ENCODE measurements around the gene RAB11A.
A peak's percentile ranks its signal among the peaks of the same experiment; 100 is the strongest.
"Not testable (repeated sequence)": the region's sequence is repeated elsewhere in the genome, so short reads cannot be mapped to it uniquely, and the experiment has no call there.

RAB11A gene

DNA sequence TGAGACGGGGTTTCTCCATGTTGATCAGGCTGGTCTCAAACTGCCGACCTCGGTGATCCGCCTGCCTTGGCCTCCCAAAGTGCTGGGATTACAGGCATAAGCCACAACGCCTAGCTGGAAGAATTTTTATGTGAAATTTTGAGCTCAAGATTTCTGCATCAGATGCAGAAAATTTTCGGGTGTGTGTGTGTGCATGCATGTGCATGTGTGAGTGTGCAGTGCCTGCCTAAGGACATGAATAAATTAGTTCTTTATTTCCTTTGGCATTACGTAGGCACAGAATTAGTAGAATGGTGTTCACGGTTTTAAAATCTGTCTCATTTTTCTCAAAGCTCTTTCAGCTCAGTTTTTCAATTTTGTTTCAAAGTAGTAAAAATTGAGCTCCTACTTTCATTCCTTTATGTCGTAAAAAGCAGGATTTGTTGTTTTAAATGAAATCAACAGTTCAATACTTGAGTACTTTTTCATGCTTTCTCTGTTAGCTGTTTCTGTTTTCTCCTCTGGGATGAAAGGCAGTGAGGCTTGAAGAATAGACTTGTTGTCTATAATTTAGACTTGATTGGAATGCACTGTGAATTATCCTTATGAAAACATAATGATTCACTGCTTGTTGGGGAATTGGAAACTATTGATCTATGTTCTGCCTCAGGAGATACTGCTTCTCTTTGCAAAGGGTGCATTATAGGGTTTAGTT lies 23.3 kb upstream of the RAB11A start:
- no peak for DNase-seq (ENCODE audit: low spot score)

DNA sequence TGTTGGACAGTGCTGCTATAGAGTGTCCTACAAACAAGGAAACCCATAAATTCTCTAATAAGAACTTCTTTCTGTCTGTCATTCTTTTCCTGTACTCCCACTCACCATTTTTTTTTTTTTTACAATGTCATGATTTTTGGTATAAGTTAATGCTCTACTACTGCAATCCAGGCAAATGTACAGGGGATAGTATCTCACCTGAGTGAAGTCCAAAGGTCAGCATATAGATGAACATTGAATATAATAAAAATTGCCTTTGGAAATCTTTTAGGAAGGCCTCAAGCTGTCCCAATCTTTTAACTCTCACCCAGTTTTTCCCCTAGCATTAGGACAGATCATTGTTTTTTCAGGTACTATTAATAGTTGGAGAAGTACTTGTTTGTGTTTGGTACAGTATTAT lies 21.3 kb upstream of the RAB11A start:
- no peak for DNase-seq (ENCODE audit: low spot score)

DNA sequence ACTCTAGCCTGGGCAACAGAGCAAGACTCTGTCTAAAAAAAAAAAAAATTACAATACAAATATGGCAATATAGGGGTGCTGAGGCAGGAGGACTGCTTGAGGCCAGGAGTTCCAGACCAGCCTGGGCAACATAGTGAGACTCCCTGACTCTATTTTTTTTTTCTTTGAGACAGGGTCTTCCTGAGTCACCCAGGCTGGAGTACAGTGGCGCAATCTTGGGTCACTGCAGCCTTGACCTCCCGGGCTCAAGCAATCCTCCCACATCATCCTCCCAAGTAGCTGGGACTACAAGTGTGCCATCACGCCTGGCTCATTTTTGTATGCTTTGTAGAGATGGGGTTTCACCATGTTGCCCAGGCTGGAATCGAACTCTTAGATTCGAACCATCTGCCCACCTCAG lies 17.3 kb upstream of the RAB11A start:
- DNase-seq (ENCODE audit: low spot score): no peak

DNA sequence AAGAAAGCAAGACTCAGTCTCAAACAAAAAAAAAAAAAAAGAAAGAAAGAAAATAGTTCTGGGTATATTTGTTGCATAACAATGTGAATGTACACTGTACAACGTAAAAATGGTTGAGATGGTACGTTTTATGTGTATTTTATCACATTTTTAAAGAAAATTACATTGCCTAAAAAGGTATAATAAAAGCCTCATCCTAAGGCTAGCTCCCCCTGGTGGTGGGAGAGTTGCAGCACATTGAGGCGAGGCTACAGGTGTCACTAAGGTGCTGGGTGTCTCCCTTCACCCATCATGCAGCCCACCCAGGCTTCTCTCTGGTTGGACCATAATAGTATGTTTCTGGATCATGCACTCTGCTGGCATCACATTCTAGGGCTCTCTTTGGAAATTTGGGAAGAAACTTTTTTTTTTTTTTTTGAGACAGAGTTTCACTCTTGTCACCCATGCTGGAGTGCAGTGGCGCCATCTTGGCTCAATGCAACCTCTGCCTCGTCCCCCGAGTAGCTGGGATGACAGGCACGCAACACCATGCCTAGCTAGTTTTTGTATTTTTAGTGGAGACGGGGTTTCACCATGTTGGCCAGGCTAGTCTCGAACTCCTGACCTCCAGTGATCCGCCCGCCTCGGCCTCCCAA lies 12.4 kb upstream of the RAB11A start:
- DNase-seq (ENCODE audit: low spot score): peak; percentile 45

DNA sequence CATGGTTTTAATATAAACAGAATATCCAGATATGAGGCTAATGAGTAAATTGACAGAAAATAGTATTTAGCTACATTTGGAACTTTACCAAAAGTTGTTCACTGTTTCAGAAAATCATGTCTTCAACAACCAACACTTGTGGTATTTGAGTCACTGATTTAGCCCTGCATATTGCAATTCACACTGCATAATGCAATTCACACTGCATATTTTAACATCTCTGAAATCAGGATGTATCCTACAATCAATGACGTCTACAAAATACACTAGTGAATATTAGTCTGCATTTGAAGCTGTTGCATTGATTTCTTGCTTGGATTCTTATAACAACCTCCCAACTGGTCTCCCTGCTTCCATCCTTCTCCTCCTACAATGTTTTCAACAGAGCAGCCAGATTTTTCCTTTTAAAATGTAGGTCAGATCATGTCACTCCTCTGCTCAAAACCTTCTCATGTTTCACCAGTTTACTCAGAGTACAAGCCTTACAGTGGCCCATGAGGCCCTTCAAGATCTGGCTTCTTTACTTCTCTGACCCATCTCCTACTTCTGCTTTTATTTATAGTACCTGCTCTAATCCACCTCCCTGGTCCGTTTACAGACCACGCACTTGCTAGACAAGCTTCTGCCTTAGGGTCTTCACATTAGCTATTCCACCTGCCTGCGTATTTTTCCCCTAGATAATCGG lies 11.4 kb upstream of the RAB11A start:
- DNase-seq (ENCODE audit: low spot score): no peak

DNA sequence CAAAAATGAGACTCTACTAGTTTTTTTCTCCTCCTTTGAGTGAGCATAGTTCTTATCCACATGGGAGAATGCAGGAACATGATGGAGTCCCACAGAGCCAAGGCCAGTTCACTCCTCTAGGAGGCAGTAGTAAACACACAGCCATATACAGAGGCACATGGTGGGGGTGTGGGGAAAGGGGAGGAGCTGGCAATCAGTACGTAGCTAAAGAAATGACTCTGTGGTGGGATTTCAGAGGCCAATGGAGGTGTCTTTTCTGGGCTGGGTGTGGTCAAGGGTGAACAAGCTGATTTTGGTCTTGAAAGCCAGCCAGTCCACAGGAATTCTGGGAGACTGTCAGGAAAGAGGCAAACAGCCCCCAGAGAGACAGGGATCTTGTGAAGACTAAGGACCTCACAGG lies 6.6 kb upstream of the RAB11A start:
- DNase-seq (ENCODE audit: low spot score): no peak

DNA sequence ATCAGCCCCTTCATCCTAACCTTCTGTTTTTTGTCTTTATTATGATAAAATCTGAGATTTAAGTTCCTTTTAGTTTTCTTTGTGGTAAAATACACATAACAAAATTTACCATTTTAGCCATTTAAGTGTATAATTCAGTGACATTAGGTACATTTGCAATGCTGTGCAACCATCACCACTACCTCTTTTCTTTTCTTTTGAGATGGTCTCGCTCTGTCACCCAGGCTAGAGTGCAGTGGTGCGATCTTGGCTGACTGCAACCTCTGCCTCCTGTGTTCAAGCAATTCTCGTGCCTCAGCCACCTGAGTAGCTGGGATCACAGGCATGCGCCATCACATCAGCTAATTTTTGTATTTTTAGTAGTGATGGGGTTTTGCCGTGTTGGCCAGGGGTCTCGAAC lies 6.2 kb upstream of the RAB11A start:
- DNase-seq (ENCODE audit: low spot score): no peak

DNA sequence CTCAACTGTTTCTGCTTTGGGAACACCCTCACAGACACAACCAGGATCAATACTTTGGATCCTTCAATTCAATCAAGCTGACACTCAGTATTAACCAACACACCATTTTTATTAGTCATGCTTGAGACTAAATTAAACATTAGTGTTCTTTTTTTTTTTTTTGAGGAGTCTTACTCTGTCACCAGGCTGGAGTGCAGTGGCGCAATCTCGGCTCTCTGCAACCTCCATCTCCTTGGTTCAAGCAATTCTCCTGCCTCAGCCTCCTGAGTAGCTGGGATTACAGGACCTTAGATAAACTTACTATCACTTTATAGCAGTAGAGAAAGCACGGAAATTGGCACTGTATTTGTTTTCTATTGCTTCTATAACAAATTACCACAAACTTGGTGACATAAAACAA lies 2.0 kb upstream of the RAB11A start:
- no peak for DNase-seq (ENCODE audit: low spot score)

DNA sequence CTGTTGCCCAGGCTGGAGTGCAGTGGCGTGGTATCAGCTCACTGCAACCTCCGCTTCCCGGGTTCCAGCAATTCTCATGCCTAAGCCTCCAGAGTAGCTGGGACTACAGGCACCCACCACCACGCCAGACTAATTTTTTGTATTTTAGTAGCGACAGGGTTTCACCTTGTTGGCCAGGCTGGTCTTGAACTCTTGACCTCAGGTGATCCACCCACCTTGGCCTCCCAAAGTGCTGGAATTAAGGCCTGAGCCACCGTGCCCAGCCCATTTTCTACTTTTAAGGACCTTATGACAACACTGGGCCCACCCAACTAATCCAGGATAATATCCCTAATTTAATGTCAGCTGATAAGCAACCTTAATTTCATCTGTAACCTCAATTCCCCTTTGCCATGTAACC lies 1.4 kb upstream of the RAB11A start:
- not testable (repeated sequence) for DNase-seq (ENCODE audit: low spot score)

DNA sequence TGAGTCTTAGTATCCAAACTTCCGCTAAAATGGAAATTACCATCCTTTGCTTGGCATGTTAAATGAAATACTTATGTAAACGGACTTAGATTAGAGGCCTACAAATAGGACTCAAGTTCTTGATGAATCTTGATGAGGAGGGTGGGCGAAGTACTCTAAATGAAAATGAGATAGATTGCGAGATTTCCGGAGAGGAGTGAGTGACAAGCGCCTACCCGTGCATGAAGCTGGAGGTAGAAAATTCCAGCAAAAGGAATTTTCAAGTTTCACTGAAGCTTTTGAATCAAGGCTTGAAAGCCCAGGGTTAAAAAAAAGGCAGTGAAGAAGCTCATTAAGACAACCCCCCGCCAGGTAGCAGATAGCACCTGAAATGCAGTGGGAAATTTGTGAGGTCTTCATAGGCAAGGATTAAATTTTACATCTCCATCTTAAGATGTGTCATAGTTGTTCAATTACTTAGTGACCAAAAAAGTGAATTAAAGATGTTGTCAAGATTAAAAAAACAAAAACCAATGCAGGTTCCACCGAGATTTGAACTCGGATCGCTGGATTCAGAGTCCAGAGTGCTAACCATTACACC lies 655 bp upstream of the RAB11A start:
- DNase-seq (ENCODE audit: low spot score): no peak

DNA sequence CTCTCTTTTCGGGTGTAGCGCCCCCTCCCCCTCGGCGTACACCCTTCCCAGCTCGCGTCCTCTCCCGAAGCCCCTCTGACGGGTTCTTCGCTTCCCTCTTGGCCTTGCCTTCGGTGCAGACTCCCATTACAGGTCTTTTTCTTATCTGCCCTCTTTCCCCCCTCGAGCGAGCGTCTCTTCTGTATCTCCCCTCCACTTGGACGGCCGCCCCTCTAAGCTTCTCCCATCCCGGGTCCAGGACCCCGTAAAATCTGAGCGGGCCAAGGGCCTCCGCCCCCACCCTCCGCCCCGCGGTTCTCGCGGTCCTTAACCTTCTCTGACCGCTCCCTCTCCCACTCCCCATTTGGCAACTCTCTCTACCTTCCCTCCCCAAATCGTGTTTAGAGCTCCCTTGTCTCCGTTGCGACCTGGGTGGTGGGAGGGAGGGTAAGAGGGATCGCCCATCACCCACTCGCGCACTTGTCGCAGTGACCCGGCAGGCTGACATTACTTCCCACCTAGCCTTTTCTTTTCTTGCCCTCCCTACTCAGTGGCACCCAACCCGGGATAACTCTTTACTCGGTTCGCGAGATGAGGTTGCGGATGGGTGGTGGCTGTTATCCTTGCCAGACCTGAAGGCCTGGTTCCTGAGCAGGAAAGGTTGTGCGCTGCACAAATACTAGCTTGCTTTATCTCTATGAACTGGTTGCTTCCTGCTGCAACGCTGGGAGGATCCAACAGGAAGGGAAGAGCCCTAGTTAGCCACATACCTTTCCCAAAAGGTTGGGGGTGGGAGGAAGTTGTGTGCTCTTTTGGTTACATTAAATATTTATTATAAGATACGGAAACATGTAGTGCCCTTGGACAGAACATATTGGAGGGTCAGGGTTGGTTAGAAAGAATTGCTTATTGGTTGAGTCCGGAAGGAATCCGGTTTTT lies 922 bp downstream of the RAB11A start:
- DNase-seq (ENCODE audit: low spot score): no peak

DNA sequence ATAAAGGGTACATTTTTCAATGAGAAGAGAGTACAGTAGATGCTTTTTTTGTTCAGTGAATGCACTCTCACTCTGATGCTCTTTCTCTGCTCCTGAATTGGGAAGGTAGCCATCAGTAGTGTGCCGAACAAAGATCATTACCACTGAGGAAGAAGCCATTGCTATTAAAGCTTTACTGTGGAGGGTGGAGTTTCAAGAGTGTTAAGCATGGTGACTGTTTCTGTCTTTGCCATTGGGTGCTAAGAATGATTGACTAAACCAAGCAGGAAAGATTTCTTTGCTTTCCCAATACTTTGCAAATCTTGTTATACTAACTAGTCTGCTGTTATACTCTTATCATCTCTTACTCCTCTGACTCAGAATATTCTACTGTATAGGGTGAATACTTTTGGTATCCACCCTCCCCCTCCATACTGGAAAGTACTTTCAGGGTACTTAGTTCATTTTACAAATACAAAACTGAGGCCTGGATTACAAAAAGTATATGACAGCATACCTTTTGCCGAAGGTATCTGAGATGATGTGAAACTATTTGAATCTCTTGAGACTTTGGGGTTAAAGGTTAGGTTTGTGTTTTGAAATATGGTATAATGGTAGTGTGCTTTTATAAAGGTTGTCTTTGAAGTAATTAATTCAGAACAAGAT lies 1.7 kb downstream of the RAB11A start:
- DNase-seq (ENCODE audit: low spot score): peak; percentile 47

DNA sequence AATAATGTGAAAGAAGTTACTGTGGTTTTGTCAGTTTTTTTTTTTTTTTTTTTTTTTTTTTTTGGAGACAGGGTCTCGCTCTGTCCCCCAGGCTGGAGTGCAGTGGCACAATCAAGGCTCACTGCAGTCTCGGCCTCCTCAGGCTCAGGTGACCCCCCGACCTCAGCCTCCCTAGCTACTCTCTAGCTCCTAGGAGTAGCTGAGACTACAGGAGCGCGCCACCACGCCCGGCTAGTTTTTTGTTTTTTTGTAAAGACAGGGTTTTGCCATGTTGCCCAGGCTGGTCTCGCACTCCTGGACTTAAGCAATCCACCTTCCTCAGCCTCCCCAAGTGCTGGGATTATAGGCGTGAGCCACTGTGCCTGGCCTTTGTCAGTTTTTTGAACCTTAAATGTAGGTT lies 2.6 kb downstream of the RAB11A start:
- not testable (repeated sequence) for DNase-seq (ENCODE audit: low spot score)

DNA sequence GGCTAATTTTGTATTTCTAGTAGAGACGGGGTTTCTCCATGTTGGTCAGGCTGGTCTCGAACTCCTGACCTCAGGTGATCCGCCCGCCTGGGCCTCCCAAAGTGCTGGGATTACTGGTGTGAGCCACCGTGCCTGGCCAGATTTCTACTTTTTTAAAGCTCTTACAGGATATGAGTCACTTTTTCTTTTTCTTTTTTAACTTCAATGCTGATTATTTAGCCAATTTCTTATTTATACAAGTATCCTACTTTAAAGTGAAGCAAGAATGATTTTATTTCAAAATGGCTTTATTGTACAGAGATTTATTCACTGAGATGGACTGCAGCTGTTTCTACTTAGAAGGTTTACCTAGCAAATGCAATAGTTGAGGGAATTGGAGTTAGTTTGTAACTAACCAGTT lies 3.3 kb downstream of the RAB11A start:
- DNase-seq (ENCODE audit: low spot score): not testable (repeated sequence)

DNA sequence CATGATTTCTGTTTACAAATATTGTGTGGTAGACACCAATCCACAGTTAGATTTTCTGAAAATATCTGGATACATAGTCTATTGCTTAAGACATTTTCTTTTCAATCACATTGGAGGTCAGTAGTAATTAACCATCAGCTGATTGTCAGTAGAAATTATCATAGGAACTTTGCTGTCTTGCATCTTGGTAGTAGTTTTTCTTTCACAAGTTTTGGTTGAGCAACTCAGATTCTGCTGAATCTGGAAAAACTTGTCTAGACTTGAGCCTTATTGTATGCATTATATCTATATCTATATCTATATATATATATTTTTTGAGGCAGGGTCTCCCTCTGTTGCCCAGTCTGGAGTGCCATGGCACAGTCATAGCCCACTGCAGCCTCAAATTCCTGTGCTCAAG lies 4.0 kb downstream of the RAB11A start:
- no peak for DNase-seq (ENCODE audit: low spot score)

DNA sequence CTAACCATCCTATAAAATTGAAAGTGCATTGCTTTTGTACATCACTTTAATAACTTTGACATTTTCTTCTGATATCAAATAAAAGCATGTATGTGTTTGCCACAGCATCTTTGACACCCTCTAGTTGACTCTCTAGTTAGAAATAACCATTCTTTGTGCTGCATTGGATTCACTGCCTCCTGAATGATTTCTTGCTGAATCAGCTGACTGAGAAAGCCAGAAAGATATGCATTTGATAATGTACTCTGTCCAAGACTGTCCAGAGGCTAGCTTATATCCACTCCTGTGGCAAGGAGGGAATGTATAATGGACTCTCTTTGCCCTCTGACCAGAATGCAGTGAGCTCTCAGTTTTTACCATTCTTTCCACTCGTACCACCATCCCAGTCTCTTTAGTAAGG lies 6.2 kb downstream of the RAB11A start:
- DNase-seq (ENCODE audit: low spot score): no peak

DNA sequence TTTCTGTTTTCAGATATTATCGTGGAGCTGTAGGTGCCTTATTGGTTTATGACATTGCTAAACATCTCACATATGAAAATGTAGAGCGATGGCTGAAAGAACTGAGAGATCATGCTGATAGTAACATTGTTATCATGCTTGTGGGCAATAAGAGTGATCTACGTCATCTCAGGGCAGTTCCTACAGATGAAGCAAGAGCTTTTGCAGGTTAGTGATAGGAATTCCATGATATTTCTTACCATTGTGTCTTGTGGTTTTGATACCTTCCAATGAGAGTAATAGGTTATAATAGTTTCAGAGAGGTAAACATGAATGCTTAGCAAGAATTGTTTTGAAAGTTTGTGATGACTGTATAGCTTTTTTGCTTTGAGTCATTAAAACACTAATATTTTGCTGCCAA lies 8.5 kb downstream of the RAB11A start:
- no peak for DNase-seq (ENCODE audit: low spot score)

DNA sequence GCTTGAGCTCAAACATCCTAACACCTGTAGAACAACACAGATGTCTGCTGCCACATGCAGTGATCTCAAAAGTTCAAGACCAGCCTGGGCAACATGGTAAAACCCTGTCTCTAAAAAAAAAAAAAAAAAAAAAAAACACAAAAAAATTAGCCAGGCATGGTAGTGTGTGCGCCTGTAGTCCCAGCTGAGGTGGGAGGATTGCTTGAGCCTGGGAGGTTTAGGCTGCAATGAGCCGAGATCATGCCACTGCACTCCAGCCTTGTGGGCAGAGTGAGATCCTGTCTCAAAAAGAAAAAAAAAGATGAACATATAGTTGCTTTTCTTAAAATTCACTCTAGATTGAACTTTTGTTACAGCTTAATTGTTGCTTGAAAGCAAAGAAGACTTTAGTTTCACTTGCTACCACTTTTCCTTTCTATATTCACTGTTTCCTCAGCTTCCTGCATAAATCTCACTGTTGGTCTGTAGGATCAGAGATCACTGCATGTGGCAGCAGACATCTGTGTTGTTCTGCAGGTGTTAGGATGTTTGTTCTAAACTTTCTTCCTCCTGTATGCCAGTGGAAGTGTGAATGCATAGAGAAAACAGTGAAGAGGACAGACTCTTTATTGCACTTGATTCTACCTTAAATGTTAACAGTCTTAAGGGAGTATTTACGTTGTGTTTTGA lies 12.6 kb downstream of the RAB11A start:
- DNase-seq (ENCODE audit: low spot score): no peak

DNA sequence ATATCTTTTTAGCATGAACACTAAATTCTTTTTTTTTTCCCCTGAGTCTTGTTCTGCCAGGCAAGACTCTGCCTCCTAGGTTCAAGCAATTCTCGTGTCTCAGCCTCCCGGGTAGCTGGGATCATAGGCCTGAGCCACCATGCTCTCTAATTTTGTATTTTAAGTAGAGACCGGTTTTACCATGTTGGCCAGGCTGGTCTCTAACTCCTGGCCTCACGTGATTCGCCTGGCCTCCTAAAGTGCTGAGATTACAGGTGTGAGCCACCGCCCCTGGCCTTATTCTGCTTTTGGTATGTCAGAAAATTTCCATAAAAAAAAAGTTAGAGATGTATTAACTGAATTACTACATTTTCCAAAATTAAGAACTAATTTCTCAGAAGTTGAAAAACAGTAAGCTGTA lies 14.3 kb downstream of the RAB11A start:
- DNase-seq (ENCODE audit: low spot score): no peak

DNA sequence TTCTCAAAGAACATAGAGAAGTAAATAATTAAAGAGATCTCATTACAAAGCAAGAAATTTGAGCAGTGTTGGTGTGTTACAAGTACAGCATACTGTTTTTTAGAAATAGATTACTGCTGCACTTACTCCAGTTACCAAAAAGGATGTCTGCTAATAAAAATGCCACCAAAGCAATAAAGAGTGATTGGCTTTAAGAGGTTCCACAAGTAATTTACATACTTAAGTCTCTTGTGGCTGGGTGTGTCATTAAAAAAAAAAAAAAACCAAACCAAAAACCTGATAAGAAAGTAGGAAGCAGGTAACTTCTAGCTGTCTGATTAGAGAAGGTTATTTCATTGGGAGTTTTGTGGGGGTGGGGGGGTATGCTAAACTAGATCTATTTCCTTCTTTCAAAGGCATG lies 15.2 kb downstream of the RAB11A start:
- no peak for DNase-seq (ENCODE audit: low spot score)

DNA sequence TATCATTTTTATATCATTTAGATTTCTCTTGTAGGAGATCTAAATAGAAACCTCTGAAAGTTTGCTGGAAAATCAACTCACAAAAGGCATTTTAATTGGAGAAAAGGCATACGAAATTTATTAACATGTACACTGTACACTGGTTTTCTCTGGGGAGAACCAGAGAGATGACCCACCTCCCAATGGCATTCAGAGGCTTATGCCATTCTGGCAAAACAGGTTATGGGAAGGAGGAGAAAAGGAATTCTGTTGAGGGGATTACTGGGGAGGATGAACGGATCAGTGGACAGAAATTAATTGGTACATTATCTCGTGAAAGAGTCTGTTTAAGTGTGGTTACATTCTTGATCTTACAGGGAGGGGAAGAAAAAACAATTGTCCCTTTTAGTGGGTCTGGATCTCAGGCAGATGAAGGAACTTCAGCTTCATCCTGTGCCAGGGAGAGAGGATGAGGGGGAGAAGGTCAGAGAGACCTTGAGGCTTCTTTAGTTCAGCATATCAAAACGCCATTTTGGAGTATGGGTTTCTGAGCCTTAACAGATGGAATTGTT lies 16.5 kb downstream of the RAB11A start:
- no peak for DNase-seq (ENCODE audit: low spot score)
